CD14-positive monocyte (primary cell): ENCODE measurements around the gene NTM. TPM values are rescaled to one million over a fixed set of nuclear protein-coding genes. Genes with fewer than 3 reads are reported as not detected.
A peak's percentile ranks its signal among the peaks of the same experiment; 100 is the strongest.

Source experiments
- DNase-seq, 3 donors: peaks; one replicate each; pipeline ENCODE4 v3.0.0-alpha.2; 2011 to 2022
- H2AFZ ChIP-seq: 2 replicates; pipeline ENCODE4 v1.6.0; 2012; ENCODE audit warnings: mild to moderate bottlenecking, low read depth, low read length, inconsistent platforms; ENCODE audit not compliant: insufficient read depth, poor library complexity, severe bottlenecking
- H3K27ac ChIP-seq, 2 donors: 1 replicate in 1 of 2; 2 replicates in 1 of 2; pipeline ENCODE4 v1.5.1; 2012 to 2013; ENCODE audit warnings: low read length in 2 of 2, control low read depth in 1 of 2, inconsistent platforms in 1 of 2, low read depth in 1 of 2, mild to moderate bottlenecking in 1 of 2
- H3K27me3 ChIP-seq, 2 donors: one replicate each; pipeline versions ENCODE4 v1.6.0 to v1.6.1; 2011 to 2013; ENCODE audit warnings: low read length in 2 of 2; ENCODE audit not compliant: control insufficient read depth in 2 of 2, insufficient read depth in 2 of 2
- H3K36me3 ChIP-seq, 2 donors: replicated peaks in 1 of 2; 1 replicate in 1 of 2; 2 replicates in 1 of 2; pipeline versions ENCODE4 v1.5.1 to v1.6.1; 2012 to 2013; ENCODE audit warnings: low read length in 2 of 2, control low read depth in 1 of 2, inconsistent platforms in 1 of 2, mild to moderate bottlenecking in 1 of 2; ENCODE audit not compliant: insufficient read depth in 2 of 2, control insufficient read depth in 1 of 2
- H3K4me1 ChIP-seq, 2 donors: 1 replicate in 1 of 2; 2 replicates in 1 of 2; pipeline versions ENCODE4 v1.5.1 to v1.6.1; 2012 to 2013; ENCODE audit warnings: low read length in 2 of 2, control low read depth in 1 of 2, inconsistent platforms in 1 of 2, mild to moderate bottlenecking in 1 of 2, moderate library complexity in 1 of 2; ENCODE audit not compliant: insufficient read depth in 2 of 2, control insufficient read depth in 1 of 2
- H3K4me2 ChIP-seq: replicated peaks from 2 replicates; pipeline ENCODE3; 2012; ENCODE audit warnings: low read length, moderate library complexity, mild to moderate bottlenecking; ENCODE audit not compliant: poor library complexity, severe bottlenecking; ENCODE audit errors: extremely low read depth
- H3K4me3 ChIP-seq, 3 experiments: fragments of 200-600 bp in 1 of 3; sonication (generic) in 1 of 3; replicated peaks in 1 of 3; 1 replicate in 2 of 3; 2 replicates in 1 of 3; pipeline ENCODE4 v1.5.1; 2011 to 2013; ENCODE audit warnings: low read length in 3 of 3, mild to moderate bottlenecking in 3 of 3, control low read depth in 2 of 3, low read depth in 2 of 3, inconsistent platforms in 1 of 3, moderate library complexity in 1 of 3
- H3K79me2 ChIP-seq: 2 replicates; pipeline ENCODE4 v1.6.0; 2012; ENCODE audit warnings: mild to moderate bottlenecking, control low read depth, inconsistent platforms, low read length, moderate library complexity; ENCODE audit not compliant: insufficient read depth
- H3K9ac ChIP-seq: 2 replicates; pipeline ENCODE4 v1.6.0; 2017; ENCODE audit warnings: low read length, mild to moderate bottlenecking; ENCODE audit not compliant: insufficient read depth, poor library complexity, severe bottlenecking
- H3K9me3 ChIP-seq, 2 donors: replicated peaks in 1 of 2; 1 replicate in 1 of 2; 2 replicates in 1 of 2; pipeline versions ENCODE4 v1.5.1 to v1.6.1; 2012 to 2013; ENCODE audit warnings: low read length in 2 of 2, control low read depth in 1 of 2; ENCODE audit not compliant: control insufficient read depth in 1 of 2, insufficient read depth in 1 of 2
- H4K20me1 ChIP-seq: 2 replicates; pipeline ENCODE4 v1.6.0; 2012; ENCODE audit warnings: mild to moderate bottlenecking, low read length, control low read depth, moderate library complexity; ENCODE audit not compliant: insufficient read depth
- H3K27ac Mint-ChIP-seq, 7 donors: one replicate each; pipeline ENCODE4 v1.8.0; 2020; ENCODE audit warnings: mild to moderate bottlenecking in 7 of 7, mixed read lengths in 7 of 7, moderate library complexity in 6 of 7, inconsistent platforms in 2 of 7
- H3K27me3 Mint-ChIP-seq, 3 donors: one replicate each; pipeline ENCODE4 v1.8.0; 2021 to 2022; ENCODE audit warnings: low read depth in 3 of 3, mild to moderate bottlenecking in 3 of 3, mixed read lengths in 3 of 3, moderate library complexity in 3 of 3, inconsistent platforms in 1 of 3
- H3K36me3 Mint-ChIP-seq, 2 donors: one replicate each; pipeline ENCODE4 v1.8.0; 2020; ENCODE audit warnings: mixed read lengths in 2 of 2, inconsistent platforms in 1 of 2, mild to moderate bottlenecking in 1 of 2
- H3K4me1 Mint-ChIP-seq: one replicate; pipeline ENCODE4 v1.8.0; 2020; ENCODE audit warnings: mild to moderate bottlenecking, mixed read lengths
- H3K4me3 Mint-ChIP-seq, 2 donors: one replicate each; pipeline ENCODE4 v1.8.0; 2020; ENCODE audit warnings: mild to moderate bottlenecking in 2 of 2, mixed read lengths in 2 of 2, moderate library complexity in 1 of 2
- H3K9me3 Mint-ChIP-seq, 7 donors: one replicate each; pipeline ENCODE4 v1.8.0; 2020 to 2022; ENCODE audit warnings: mixed read lengths in 7 of 7, mild to moderate bottlenecking in 6 of 7, moderate library complexity in 6 of 7, inconsistent platforms in 2 of 7
- WGBS: methylation state at CpG from one replicate; pipeline ENCODE4 v1.1.5; 2013; ENCODE audit warnings: missing lambda C conversion rate; ENCODE audit not compliant: insufficient coverage; 5-methylcytosine and 5-hydroxymethylcytosine counted together
- intact Hi-C, 2 donors: fragments of 100-400 bp; cut with micrococcal nuclease; formaldehyde crosslinking; loops; one replicate each; pipeline versions ENCODE4 v1.15.0 to v1.15.1; 2023
- polyA plus RNA-seq, 3 donors: library from polyadenylated mRNA; depleted of rRNA in 1 of 3; unstranded in 2 of 3; stranded (reverse) in 1 of 3; fragments of 300-500 nt in 2 of 3; fragments of >200 nt in 1 of 3; fragmentation: Illumina TruSeq in 2 of 3; gene quantifications; 1 replicate in 2 of 3; 2 replicates in 1 of 3; pipeline ENCODE4 v1.2.3, GENCODE V29; 2012 to 2021
- TF ChIP-seq, protein P1 (sequence below): fragments of 200-600 bp; IDR thresholded peaks from one replicate; pipeline ENCODE4 v1.8.0; 2022; ENCODE audit warnings: antibody characterized with exemption, mild to moderate bottlenecking

Gene NTM
- polyA plus RNA-seq, 3 donors, result not detected

DNA sequence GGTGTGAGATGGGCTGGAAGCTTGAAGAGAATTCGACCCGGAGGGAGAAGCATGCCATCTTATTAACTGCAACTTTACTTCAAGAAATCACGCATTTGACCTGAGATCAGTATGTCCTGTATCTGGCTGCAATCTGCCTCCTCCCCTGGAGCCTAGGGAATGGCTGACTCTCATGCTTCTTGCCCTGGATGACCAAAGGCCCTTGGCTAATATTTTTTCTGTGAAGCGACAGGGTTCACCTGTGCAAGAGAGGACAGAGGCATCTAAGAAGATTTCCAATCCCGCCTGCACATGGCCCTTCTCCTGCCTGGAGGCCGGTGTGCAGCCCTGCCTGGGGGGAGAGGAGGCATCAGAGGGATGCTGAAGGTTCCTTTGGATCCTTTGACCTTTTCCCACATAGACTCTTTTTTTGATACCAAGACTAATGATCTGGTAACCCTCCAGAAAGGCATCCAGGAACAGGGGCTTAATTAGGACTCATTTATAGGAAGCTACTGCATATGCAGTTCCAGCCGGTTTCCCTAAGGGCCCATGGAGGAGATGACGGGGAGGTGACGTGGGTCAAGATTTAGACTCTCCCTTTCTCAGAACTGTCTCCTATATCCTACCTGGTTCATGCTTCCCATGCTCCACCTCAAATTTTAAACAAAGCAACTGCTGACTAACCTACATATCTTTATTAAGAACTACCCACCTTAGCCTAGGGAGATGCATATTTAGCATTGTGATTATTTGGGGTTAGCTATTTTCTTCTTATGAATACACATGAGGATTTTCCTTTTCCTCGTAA, 50.8 kb downstream of the NTM start:
- TF ChIP-seq, protein P1, sequence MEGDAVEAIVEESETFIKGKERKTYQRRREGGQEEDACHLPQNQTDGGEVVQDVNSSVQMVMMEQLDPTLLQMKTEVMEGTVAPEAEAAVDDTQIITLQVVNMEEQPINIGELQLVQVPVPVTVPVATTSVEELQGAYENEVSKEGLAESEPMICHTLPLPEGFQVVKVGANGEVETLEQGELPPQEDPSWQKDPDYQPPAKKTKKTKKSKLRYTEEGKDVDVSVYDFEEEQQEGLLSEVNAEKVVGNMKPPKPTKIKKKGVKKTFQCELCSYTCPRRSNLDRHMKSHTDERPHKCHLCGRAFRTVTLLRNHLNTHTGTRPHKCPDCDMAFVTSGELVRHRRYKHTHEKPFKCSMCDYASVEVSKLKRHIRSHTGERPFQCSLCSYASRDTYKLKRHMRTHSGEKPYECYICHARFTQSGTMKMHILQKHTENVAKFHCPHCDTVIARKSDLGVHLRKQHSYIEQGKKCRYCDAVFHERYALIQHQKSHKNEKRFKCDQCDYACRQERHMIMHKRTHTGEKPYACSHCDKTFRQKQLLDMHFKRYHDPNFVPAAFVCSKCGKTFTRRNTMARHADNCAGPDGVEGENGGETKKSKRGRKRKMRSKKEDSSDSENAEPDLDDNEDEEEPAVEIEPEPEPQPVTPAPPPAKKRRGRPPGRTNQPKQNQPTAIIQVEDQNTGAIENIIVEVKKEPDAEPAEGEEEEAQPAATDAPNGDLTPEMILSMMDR, result no peak
- Histone ChIP-seq H3K9ac (no peak overlapping the region), H3K4me3 (no peak overlapping the region), H3K27me3 (no peaks in the 10 kb centered on the region), H3K4me2 (no peak overlapping the region), H4K20me1 (no peaks in the 10 kb centered on the region), H3K4me1 (no peaks in the 10 kb centered on the region), H3K27ac (no peak overlapping the region), H3K36me3 (no peaks in the 10 kb centered on the region), H2AFZ (no peak overlapping the region), H3K79me2 (no peaks in the 10 kb centered on the region), H3K9me3 (no peaks in the 10 kb centered on the region)
- no peak for DNase-seq
- H3K27me3 Mint-ChIP-seq, result peaks cover 1 to 6% (median 4%) of the 10 kb centered on the region in 3 donors
- WGBS, result 80% methylated on average over 5 of the region's 10 CpGs
- intact Hi-C loops, result no loop called here
- peaks cover 0 to 5% (median 0%) of the 10 kb centered on the region in 7 donors for H3K9me3 Mint-ChIP-seq
- H3K4me3 Mint-ChIP-seq, result no peak overlapping the region
- no peak overlapping the region for H3K27ac Mint-ChIP-seq
- H3K4me1 Mint-ChIP-seq, result no peaks in the 10 kb centered on the region
- H3K36me3 Mint-ChIP-seq, result no peaks in the 10 kb centered on the region

DNA sequence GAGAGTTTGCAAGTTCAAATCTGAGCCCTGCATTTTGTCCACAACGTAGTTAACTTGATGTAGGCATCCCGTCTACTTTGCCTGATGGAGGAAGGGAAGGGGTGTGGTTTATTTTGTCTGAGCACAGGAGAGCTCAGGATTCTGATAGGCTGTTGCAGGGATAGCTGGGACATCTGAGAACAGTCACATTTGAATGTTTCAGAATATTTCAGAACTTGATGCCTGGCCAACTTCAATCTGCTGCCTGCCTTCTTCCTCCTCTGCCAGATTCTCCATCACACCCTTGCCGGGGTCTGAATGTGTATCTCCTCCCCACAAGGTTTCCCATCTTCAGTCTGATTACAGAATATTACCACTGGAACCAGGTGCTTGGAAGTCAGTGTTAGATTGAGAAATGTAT, 51.6 kb downstream of the NTM start:
- TF ChIP-seq, protein P1, result no peak
- intact Hi-C loops, result no loop called here
- H3K4me1 Mint-ChIP-seq, result no peaks in the 10 kb centered on the region
- Histone ChIP-seq H3K4me2 (no peak overlapping the region), H3K4me1 (no peaks in the 10 kb centered on the region), H2AFZ (no peak overlapping the region), H3K79me2 (no peaks in the 10 kb centered on the region), H3K9me3 (no peaks in the 10 kb centered on the region), H3K27ac (no peak overlapping the region), H4K20me1 (no peaks in the 10 kb centered on the region), H3K4me3 (no peak overlapping the region), H3K9ac (no peak overlapping the region), H3K36me3 (no peaks in the 10 kb centered on the region), H3K27me3 (no peaks in the 10 kb centered on the region)
- H3K27ac Mint-ChIP-seq, result no peak overlapping the region
- peak overlapping the region in 1 of 2 donors; percentile 3 for H3K4me3 Mint-ChIP-seq
- no peaks in the 10 kb centered on the region for H3K36me3 Mint-ChIP-seq
- DNase-seq, result no peak
- peaks cover 1 to 6% (median 4%) of the 10 kb centered on the region in 3 donors for H3K27me3 Mint-ChIP-seq
- H3K9me3 Mint-ChIP-seq, result peaks cover 0 to 5% (median 0%) of the 10 kb centered on the region in 7 donors
- 34% methylated on average over 2 of the region's 3 CpGs for WGBS
